Common myeloid progenitor, CD34-positive (primary cell): ENCODE results near the gene SLC46A1.

ENCODE experiments used
- CTCF ChIA-PET: fragments of 350-600 bp; sonication (Branson Sonifier 250); formaldehyde crosslinking; loops from one replicate; lab custom pipeline; 2021; ENCODE audit warnings: antibody characterized with exemption; lab: Charles Lee
- POLR2A ChIA-PET: fragments of 350-600 bp; sonication (Branson Sonifier 250); formaldehyde crosslinking; loops from one replicate; lab custom pipeline; 2021; ENCODE audit warnings: antibody characterized with exemption; lab: Charles Lee
- DNase-seq, 3 donors: peaks; one replicate each; pipeline versions ENCODE4 v3.0.0 to v3.0.0-alpha.2; 2013
- H3K27ac ChIP-seq, 2 experiments: 1 replicate in 1 of 2; 2 replicates in 1 of 2; pipeline ENCODE4 v1.7.0; 2013; ENCODE audit warnings: inconsistent platforms in 2 of 2, low read length in 2 of 2, mild to moderate bottlenecking in 2 of 2, low read depth in 1 of 2, moderate library complexity in 1 of 2; ENCODE audit not compliant: severe bottlenecking in 2 of 2, insufficient read depth in 1 of 2, poor library complexity in 1 of 2
- H3K27me3 ChIP-seq, 5 experiments: replicated peaks in 2 of 5; 1 replicate in 3 of 5; 2 replicates in 2 of 5; pipeline versions ENCODE4 v1.6.1 to v1.7.0; 2013; ENCODE audit warnings: low read length in 4 of 5, mild to moderate bottlenecking in 2 of 5, moderate library complexity in 2 of 5, inconsistent platforms in 1 of 5; ENCODE audit not compliant: insufficient read depth in 5 of 5, control insufficient read depth in 4 of 5
- H3K36me3 ChIP-seq, 4 experiments: 1 replicate in 2 of 4; 2 replicates in 2 of 4; pipeline versions ENCODE4 v1.6.1 to v1.7.0; 2013; ENCODE audit warnings: low read length in 3 of 4, control low read depth in 1 of 4, mild to moderate bottlenecking in 1 of 4; ENCODE audit not compliant: control insufficient read depth in 4 of 4, insufficient read depth in 4 of 4
- H3K4me1 ChIP-seq, 4 experiments: 1 replicate in 3 of 4; 2 replicates in 1 of 4; pipeline versions ENCODE4 v1.6.1 to v1.7.1; 2013; ENCODE audit warnings: low read length in 3 of 4, mild to moderate bottlenecking in 3 of 4, control low read depth in 1 of 4, inconsistent platforms in 1 of 4, moderate library complexity in 1 of 4; ENCODE audit not compliant: control insufficient read depth in 4 of 4, insufficient read depth in 4 of 4; ENCODE audit errors: control extremely low read depth in 1 of 4
- H3K4me3 ChIP-seq, 7 experiments: 1 replicate in 4 of 7; 2 replicates in 3 of 7; pipeline versions ENCODE4 v1.5.1 to v1.7.0; 2013; ENCODE audit warnings: mild to moderate bottlenecking in 7 of 7, low read length in 6 of 7, moderate library complexity in 6 of 7, inconsistent platforms in 2 of 7, low read depth in 2 of 7, control low read depth in 1 of 7; ENCODE audit not compliant: insufficient read depth in 4 of 7, control insufficient read depth in 1 of 7; ENCODE audit errors: extremely low read depth in 1 of 7
- H3K9me3 ChIP-seq, 5 experiments: 1 replicate in 4 of 5; 2 replicates in 1 of 5; pipeline versions ENCODE4 v1.6.1 to v1.7.1; 2013; ENCODE audit warnings: low read length in 4 of 5, mild to moderate bottlenecking in 2 of 5, inconsistent platforms in 1 of 5, low read depth in 1 of 5, moderate library complexity in 1 of 5; ENCODE audit not compliant: control insufficient read depth in 4 of 5, insufficient read depth in 2 of 5; ENCODE audit errors: control extremely low read depth in 1 of 5
- WGBS: methylation state at CpG from one replicate; pipeline ENCODE4 v1.1.5; 2013; ENCODE audit not compliant: insufficient coverage; 5-methylcytosine and 5-hydroxymethylcytosine counted together

SLC46A1 gene

DNA sequence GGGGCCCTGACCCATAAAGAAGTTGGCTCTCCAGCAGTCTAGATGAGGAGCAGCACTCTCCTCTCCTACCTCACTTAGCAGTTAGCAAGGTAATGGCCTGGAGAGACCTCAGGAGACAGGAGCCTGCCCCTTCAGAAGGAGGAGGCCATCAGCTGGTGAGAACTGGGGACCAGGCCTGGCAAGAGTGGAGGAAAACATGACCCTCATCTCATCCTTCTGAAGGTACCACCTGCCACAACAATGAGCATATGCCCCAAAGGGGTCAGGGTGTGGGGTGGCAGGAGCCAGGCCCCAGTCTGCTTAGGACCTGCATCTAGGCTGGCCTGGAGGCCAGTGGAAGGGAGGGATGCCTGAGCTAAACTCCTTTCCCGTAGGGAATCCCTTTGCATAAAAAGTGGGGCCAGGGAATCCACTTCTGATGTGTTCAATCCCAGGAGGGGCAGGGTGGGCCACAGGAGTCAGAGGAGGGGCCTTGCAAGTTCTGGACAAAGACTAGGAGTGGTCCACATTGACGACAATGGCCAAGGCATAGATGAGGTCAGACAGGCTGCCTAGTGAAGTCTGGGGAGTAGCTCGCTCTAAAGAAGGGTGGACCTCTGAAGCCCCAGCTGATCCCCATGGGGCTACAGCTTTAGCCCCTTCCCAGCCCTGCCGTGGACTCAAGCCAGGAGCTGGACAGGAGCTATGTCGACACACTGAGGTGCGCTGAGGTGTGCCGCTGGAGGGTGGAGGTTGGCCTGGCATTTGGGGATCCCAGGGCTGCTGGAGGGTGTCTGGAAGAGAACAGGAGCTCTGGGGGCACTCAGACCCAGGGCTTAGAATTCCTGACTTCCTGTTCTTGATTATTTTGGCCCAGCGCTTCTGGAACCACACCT lies 42.0 kb downstream of the SLC46A1 start:
- no peaks in the 10 kb centered on the region for H3K27me3 ChIP-seq
- no peak overlapping the region for H3K27ac ChIP-seq
- H3K4me3 ChIP-seq = no peak overlapping the region
- WGBS = 93% methylated on average over 6 of the region's 8 CpGs
- H3K9me3 ChIP-seq = no peaks in the 10 kb centered on the region
- POLR2A ChIA-PET = no interaction called here
- peaks cover 8 to 53% (median 33%) of the 10 kb centered on the region in 4 experiments for H3K36me3 ChIP-seq
- no peak for DNase-seq
- H3K4me1 ChIP-seq = no peaks in the 10 kb centered on the region
- CTCF ChIA-PET = interaction anchor here (0.8 to 1.4 kb wide), 3 partner anchors 18 to 388 kb away, joined by 3 to 4 read pairs (median 3); partner anchors contain the start of genes IFT20 and TNFAIP1

DNA sequence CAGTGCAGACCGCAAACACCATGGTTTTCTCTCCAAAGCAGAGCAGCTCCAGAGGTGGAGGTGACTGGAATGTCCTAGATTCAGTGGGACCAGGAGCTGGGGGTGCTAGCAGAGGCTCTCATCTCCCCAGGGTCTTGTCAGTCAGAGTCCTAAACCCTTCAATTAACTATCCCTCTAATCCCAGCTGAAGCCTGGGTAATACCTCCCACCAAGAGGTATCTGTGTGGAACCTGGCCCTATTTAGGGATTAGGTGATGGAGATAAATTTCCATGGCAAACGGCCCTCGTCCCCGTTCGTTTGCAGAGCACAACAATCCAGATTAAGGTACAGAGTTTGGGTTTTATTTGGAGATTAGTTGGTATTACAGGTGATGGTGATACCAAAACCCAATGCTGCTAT lies 42.8 kb downstream of the SLC46A1 start:
- Histone ChIP-seq H3K4me3 (no peak overlapping the region), H3K9me3 (no peaks in the 10 kb centered on the region), H3K27me3 (no peaks in the 10 kb centered on the region), H3K36me3 (peaks cover 8 to 56% (median 33%) of the 10 kb centered on the region in 4 experiments), H3K4me1 (peaks cover 4 to 7% (median 5%) of the 10 kb centered on the region in 4 experiments), H3K27ac (no peak overlapping the region)
- ChIA-PET POLR2A (no interaction called here), CTCF (no interaction called here)
- 100% methylated on average over 1 of the region's 5 CpGs for WGBS
- no peak for DNase-seq

DNA sequence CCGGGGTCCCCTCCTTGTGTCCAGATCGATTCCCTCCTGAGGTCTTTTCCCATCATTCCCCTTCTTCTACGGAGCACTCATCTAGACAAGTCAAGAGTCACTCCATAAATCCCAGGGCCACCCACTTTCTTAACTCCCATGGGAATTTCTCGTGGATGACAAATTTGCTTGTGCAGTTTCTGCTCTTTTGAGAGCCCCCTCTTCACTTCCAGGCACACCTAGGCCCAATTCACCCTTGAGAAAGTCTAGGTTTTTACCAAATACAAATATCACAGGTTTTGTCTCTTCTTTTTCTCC lies 48.2 kb downstream of the SLC46A1 start:
- no peaks in the 10 kb centered on the region for H3K27me3 ChIP-seq
- peak overlapping the region; percentile 60 to 98 (median 92) for H3K4me3 ChIP-seq
- H3K4me1 ChIP-seq = peaks cover 17 to 25% (median 21%) of the 10 kb centered on the region in 4 experiments
- no peaks in the 10 kb centered on the region for H3K9me3 ChIP-seq
- ChIA-PET CTCF (interaction anchor here (1.3 to 4.1 kb wide), 6 partner anchors 11 to 58 kb away, joined by 3 to 27 read pairs (median 4); partner anchors contain the start of genes IFT20, TNFAIP1 and VTN), POLR2A (interaction anchor here (1.2 kb wide), 2 partner anchors 14 to 22 kb away, joined by 3 to 7 read pairs; partner anchors contain the start of genes IFT20, SARM1 and TNFAIP1)
- H3K27ac ChIP-seq = peak overlapping the region; percentile 90 to 92
- DNase-seq = no peak
- H3K36me3 ChIP-seq = peaks cover 18 to 61% (median 39%) of the 10 kb centered on the region in 4 experiments
- WGBS = 4% methylated on average over 4 of the region's 4 CpGs

DNA sequence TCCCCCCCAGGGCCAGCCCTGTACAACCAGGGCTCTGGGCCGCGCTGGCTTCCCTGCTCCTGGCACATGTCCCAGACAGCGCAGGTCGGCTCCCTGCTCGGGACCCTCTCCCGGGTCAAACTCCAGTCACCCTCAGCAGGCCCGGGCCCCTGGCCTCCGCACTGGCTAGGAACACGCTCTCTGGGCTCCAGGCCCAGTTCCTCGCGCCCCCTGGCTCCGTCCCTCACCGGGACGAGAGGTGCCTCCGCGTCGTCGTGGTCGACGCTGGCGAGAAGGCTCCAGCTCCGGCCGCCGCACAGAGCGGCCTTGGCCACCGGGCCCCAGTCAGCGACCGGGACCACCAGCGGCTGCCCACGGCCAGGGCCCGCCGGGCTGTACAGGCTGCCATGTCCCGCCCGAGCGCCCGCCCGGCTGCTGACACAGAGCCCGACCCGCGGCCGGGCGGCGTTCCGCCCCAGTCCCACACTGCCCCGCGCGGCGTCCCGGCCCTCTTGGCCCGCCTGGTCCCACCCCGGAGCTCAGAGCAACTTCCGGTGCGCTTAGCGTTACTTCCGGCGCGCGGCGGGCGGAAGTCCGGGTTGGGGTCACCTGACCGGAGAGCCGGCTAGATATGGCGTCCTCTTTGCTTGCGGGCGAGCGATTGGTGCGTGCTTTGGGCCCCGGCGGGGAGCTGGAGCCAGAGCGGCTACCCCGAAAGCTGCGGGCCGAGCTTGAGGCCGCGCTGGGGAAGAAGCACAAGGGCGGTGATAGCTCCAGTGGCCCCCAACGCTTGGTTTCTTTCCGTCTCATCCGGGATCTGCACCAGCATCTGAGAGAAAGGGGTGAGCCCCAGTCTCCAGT lies 48.7 kb downstream of the SLC46A1 start, which contains the start of gene POLDIP2:
Gene POLDIP2 (minus strand): TSS at position 467 of the 840 bp plus-strand sequence. CDS start 79 bp downstream, at position 388.
- H3K27ac ChIP-seq = peak within 1 kb of the TSS; percentile 90 to 92
- peaks cover 18 to 58% (median 39%) of the 10 kb centered on the region in 4 experiments for H3K36me3 ChIP-seq
- no peaks in the 10 kb centered on the region for H3K27me3 ChIP-seq
- no peaks in the 10 kb centered on the region for H3K9me3 ChIP-seq
- WGBS = 0% methylated on average over 67 of the region's 80 CpGs
- ChIA-PET POLR2A (interaction anchor here (1.2 kb wide), 2 partner anchors 14 to 22 kb away, joined by 3 to 7 read pairs; partner anchors contain the start of genes IFT20, SARM1 and TNFAIP1), CTCF (interaction anchor here (1.4 to 4.1 kb wide), 5 partner anchors 10 to 59 kb away, joined by 3 to 27 read pairs (median 6); partner anchors contain the start of genes IFT20, TNFAIP1 and VTN)
- H3K4me1 ChIP-seq = peaks cover 17 to 25% (median 21%) of the 10 kb centered on the region in 4 experiments
- peak within 1 kb of the TSS; percentile 60 to 98 (median 92) for H3K4me3 ChIP-seq
- DNase-seq = peak; percentile 93 to 97 (median 96)

DNA sequence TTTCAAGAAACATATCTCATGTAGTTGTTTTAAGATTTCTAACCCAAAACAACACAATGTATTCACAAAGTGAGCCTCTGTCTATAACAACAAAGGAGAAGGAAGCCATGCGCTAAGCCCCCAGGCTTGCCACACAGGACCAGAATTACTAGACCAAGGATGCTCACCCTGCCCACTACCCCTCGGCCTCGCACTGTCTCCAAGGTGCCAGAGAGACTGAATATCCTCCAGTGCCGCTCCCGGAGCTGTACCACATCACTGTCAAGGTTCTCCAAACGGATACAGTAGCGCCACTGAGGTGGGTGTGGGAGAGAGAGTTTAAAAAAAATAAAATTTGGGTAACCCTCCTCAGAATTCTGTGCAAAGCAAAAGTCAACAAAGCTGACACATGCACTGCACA lies 55.7 kb downstream of the SLC46A1 start:
- POLR2A ChIA-PET = no interaction called here
- H3K36me3 ChIP-seq = peaks cover 18 to 94% (median 73%) of the 10 kb centered on the region in 4 experiments

DNA sequence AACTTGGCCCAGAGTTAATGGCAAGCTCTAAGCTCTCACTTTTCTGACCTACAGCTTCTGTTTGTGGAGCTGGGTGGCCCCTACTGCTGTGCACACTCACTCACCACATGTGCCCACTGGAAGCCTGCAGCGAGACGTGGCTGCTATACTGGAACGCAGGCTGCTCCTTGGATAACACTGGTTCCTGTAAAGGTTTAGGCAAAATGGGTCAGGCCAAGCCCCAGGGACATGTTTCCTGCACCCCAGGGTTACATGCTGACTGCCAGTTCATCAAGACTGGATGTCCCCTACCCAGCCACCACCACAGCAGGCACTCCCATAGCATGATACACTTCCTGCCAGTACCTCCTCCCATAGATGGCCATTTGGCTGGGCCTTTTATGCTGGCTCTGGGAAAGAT lies 57.0 kb downstream of the SLC46A1 start:
- DNase-seq = no peak
- CTCF ChIA-PET = interaction anchor here (1.1 to 4.1 kb wide), 3 partner anchors 8 to 28 kb away, joined by 3 to 21 read pairs (median 6); partner anchors contain the start of gene POLDIP2
- no peaks in the 10 kb centered on the region for H3K9me3 ChIP-seq
- POLR2A ChIA-PET = no interaction called here
- no peaks in the 10 kb centered on the region for H3K27me3 ChIP-seq
- H3K4me1 ChIP-seq = no peaks in the 10 kb centered on the region
- H3K36me3 ChIP-seq = peaks cover 17 to 93% (median 70%) of the 10 kb centered on the region in 4 experiments
- no peak overlapping the region for H3K27ac ChIP-seq
- no CpG with 5 or more reads among the region's 3 CpGs for WGBS
- no peak overlapping the region for H3K4me3 ChIP-seq

More for the DNA sequence above, 55.7 kb downstream of the SLC46A1 start:
- Histone ChIP-seq H3K4me3 (no peak overlapping the region), H3K27ac (no peak overlapping the region), H3K9me3 (no peaks in the 10 kb centered on the region), H3K4me1 (no peaks in the 10 kb centered on the region), H3K27me3 (no peaks in the 10 kb centered on the region)
- no peak for DNase-seq
- WGBS = 100% methylated on average over 1 of the region's 7 CpGs
- CTCF ChIA-PET = interaction anchor here (1.4 kb wide), 1 partner anchor 9 kb away, joined by 3 read pairs; no protein-coding TSS in a partner anchor
